ENCODE measurements around the gene SEMA4G. TPM values are rescaled to one million over a fixed set of nuclear protein-coding genes. Genes with fewer than 3 reads are reported as not detected.

Gene SEMA4G
- total RNA-seq, 2 experiments from 2014 or later: 0.21 to 0.41 TPM

- ChIA-PET POLR2A (no interaction called here), CTCF (ENCODE audit: unreplicated experiment) (interaction anchor here (0.6 to 0.9 kb wide), 2 partner anchors 15 to 24 kb away, joined by 3 to 4 read pairs; no protein-coding TSS in a partner anchor)
- no peaks in the 10 kb centered on the region for H3K79me2 ChIP-seq (ENCODE audit: insufficient read depth, low read depth, low read length)
- peaks cover 97% of the 10 kb centered on the region for H3K36me3 ChIP-seq (ENCODE audit: insufficient read depth, low read length)
- no peak overlapping the region for H3K4me2 ChIP-seq (ENCODE audit: low read length)
- peak; percentile 79 for TF ChIP-seq CTCF (conservative IDR thresholded peaks at IDR 0.05; ENCODE audit: low read length)
- no peak for TF ChIP-seq EZH2phosphoT487 (IDR thresholded peaks at IDR 0.05; ENCODE audit: borderline replicate concordance, low read depth, low read length)
- no peaks in the 10 kb centered on the region for H3K9me2 ChIP-seq (ENCODE audit: insufficient read depth, low read length)
- no peak overlapping the region for H3K27ac ChIP-seq (ENCODE audit: low read depth, low read length, poor library complexity, severe bottlenecking)
- H3K4me1 ChIP-seq (ENCODE audit: insufficient read depth, low read length, poor library complexity, severe bottlenecking): no peaks in the 10 kb centered on the region
- H3K4me3 ChIP-seq (ENCODE audit: low read depth, low read length, poor library complexity, severe bottlenecking): no peak overlapping the region
- no peaks in the 10 kb centered on the region for H4K20me1 ChIP-seq (ENCODE audit: insufficient read depth, low read length)
- BruUV-seq (replicated peaks): no TSS peak
- no peaks in the 10 kb centered on the region for H3K9me3 ChIP-seq (ENCODE audit: low read length)
- intact Hi-C loops (cut with micrococcal nuclease; ENCODE audit: unreplicated experiment): no loop called here
- peak; percentile 21 for DNase-seq (ENCODE audit: low spot score)
- H2AFZ ChIP-seq (ENCODE audit: low read length): no peak overlapping the region
Observed at GRCh38 chr10:100934084-100934659, 35.1 kb upstream of the SEMA4G start.

GRCh38 chr10:100939763-100940344 is 29.4 kb upstream of the SEMA4G start:
- Histone ChIP-seq H3K9me3 (ENCODE audit: low read length) (no peaks in the 10 kb centered on the region), H3K36me3 (ENCODE audit: insufficient read depth, low read length) (peaks cover 95% of the 10 kb centered on the region), H2AFZ (ENCODE audit: low read length) (no peak overlapping the region), H3K27ac (ENCODE audit: low read depth, low read length, poor library complexity, severe bottlenecking) (no peak overlapping the region), H3K4me2 (ENCODE audit: low read length) (no peak overlapping the region), H3K4me3 (ENCODE audit: low read depth, low read length, poor library complexity, severe bottlenecking) (no peak overlapping the region), H4K20me1 (ENCODE audit: insufficient read depth, low read length) (no peaks in the 10 kb centered on the region), H3K9me2 (ENCODE audit: insufficient read depth, low read length) (no peaks in the 10 kb centered on the region), H3K79me2 (ENCODE audit: insufficient read depth, low read depth, low read length) (no peaks in the 10 kb centered on the region), H3K4me1 (ENCODE audit: insufficient read depth, low read length, poor library complexity, severe bottlenecking) (no peaks in the 10 kb centered on the region)
- no peak for TF ChIP-seq EZH2phosphoT487 (IDR thresholded peaks at IDR 0.05; ENCODE audit: borderline replicate concordance, low read depth, low read length)
- TF ChIP-seq CTCF (conservative IDR thresholded peaks at IDR 0.05; ENCODE audit: low read length): no peak
- no peak for DNase-seq (ENCODE audit: low spot score)
- ChIA-PET CTCF (ENCODE audit: unreplicated experiment) (no interaction called here), POLR2A (interaction anchor here (0.7 kb wide), 1 partner anchor 468 kb away, joined by 5 read pairs; no protein-coding TSS in a partner anchor)
- TSS peak; percentile 42 for BruUV-seq (replicated peaks)
- intact Hi-C loops (cut with micrococcal nuclease; ENCODE audit: unreplicated experiment): no loop called here

GRCh38 chr10:100942229-100942628 is 27.1 kb upstream of the SEMA4G start:
- H3K36me3 ChIP-seq (ENCODE audit: insufficient read depth, low read length): peaks cover 97% of the 10 kb centered on the region
- CTCF ChIA-PET (ENCODE audit: unreplicated experiment): no interaction called here

More at GRCh38 chr10:100942229-100942628, 27.1 kb upstream of the SEMA4G start:
- no peak overlapping the region for H2AFZ ChIP-seq (ENCODE audit: low read length)
- no peaks in the 10 kb centered on the region for H3K4me1 ChIP-seq (ENCODE audit: insufficient read depth, low read length, poor library complexity, severe bottlenecking)
- H3K79me2 ChIP-seq (ENCODE audit: insufficient read depth, low read depth, low read length): no peaks in the 10 kb centered on the region
- no peaks in the 10 kb centered on the region for H4K20me1 ChIP-seq (ENCODE audit: insufficient read depth, low read length)
- intact Hi-C loops (cut with micrococcal nuclease; ENCODE audit: unreplicated experiment): no loop called here
- no peak for TF ChIP-seq EZH2phosphoT487 (IDR thresholded peaks at IDR 0.05; ENCODE audit: borderline replicate concordance, low read depth, low read length)
- H3K4me3 ChIP-seq (ENCODE audit: low read depth, low read length, poor library complexity, severe bottlenecking): no peak overlapping the region
- no peaks in the 10 kb centered on the region for H3K9me2 ChIP-seq (ENCODE audit: insufficient read depth, low read length)
- POLR2A ChIA-PET: no interaction called here
- no peak for DNase-seq (ENCODE audit: low spot score)
- H3K9me3 ChIP-seq (ENCODE audit: low read length): no peaks in the 10 kb centered on the region
- H3K27ac ChIP-seq (ENCODE audit: low read depth, low read length, poor library complexity, severe bottlenecking): no peak overlapping the region
- no TSS peak for BruUV-seq (replicated peaks)
- H3K4me2 ChIP-seq (ENCODE audit: low read length): no peak overlapping the region

All from OCI-LY7 (cell line).